Tibial nerve (tissue), 4 donors: ENCODE measurements around the gene NFKBIZ.

Experiments
- EP300 ChIP-seq, 2 donors: sonication (generic); formaldehyde crosslinking; IDR thresholded peaks; one replicate each; pipeline ENCODE4 v1.6.1; 2017; ENCODE audit warnings: antibody characterized with exemption in 2 of 2, mild to moderate bottlenecking in 1 of 2
- POLR2A ChIP-seq, 2 donors: fragments of 450-650 bp; IDR thresholded peaks; one replicate each; pipeline ENCODE4 v1.6.1; 2017; ENCODE audit warnings: antibody characterized with exemption in 2 of 2, mild to moderate bottlenecking in 2 of 2, moderate library complexity in 2 of 2
- TF ChIP-seq, protein P1 (sequence below), 5 experiments: fragments of 200-600 bp in 3 of 5; fragments of 450-650 bp in 2 of 5; sonication (generic) in 3 of 5; IDR thresholded peaks; one replicate each; pipeline ENCODE4 v1.5.1; 2016 to 2019; ENCODE audit warnings: antibody characterized with exemption in 5 of 5, mild to moderate bottlenecking in 3 of 5, moderate library complexity in 2 of 5

DNA sequence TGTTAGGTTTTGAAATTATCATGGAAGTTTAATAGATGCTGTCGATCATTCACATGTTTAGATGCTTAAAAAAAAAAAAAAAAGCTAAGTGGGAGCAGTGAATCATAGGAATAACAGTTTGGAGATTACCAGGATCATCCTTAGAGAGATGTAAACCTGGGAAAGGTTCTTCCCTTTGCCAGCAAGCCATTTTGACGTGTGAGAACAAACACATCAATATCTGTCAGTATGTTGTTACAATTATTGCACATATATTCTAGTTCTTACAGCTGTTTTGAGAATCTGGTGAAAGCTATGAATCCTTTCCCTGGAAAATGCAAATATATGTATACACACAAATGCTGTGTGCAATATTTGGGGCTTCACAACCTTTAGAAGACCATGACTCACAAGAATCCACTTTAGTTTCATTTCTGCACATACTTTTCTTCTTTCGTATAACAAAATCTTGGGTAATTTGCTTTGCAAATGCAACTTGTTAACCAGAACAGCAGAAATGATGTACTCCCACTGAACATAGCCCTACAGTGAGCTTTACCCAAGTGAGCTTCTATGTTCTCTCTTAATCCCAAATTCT lies 12.0 kb downstream of the NFKBIZ start:
- no peak for TF ChIP-seq POLR2A (IDR thresholded peaks at IDR 0.05)
- no peak for TF ChIP-seq EP300 (IDR thresholded peaks at IDR 0.05)
- TF ChIP-seq, protein P1, sequence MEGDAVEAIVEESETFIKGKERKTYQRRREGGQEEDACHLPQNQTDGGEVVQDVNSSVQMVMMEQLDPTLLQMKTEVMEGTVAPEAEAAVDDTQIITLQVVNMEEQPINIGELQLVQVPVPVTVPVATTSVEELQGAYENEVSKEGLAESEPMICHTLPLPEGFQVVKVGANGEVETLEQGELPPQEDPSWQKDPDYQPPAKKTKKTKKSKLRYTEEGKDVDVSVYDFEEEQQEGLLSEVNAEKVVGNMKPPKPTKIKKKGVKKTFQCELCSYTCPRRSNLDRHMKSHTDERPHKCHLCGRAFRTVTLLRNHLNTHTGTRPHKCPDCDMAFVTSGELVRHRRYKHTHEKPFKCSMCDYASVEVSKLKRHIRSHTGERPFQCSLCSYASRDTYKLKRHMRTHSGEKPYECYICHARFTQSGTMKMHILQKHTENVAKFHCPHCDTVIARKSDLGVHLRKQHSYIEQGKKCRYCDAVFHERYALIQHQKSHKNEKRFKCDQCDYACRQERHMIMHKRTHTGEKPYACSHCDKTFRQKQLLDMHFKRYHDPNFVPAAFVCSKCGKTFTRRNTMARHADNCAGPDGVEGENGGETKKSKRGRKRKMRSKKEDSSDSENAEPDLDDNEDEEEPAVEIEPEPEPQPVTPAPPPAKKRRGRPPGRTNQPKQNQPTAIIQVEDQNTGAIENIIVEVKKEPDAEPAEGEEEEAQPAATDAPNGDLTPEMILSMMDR (IDR thresholded peaks at IDR 0.05) = no peak
